IPS DF 4.7 (cell line): ENCODE results near the gene CRIM1.
A peak's percentile ranks its signal among the peaks of the same experiment; 100 is the strongest.

Source experiments
- DNase-seq: peaks from one replicate; pipeline ENCODE4 v3.0.0-alpha.2; 2013; ENCODE audit warnings: low spot score; ENCODE audit errors: extremely low read depth

Gene CRIM1

DNA sequence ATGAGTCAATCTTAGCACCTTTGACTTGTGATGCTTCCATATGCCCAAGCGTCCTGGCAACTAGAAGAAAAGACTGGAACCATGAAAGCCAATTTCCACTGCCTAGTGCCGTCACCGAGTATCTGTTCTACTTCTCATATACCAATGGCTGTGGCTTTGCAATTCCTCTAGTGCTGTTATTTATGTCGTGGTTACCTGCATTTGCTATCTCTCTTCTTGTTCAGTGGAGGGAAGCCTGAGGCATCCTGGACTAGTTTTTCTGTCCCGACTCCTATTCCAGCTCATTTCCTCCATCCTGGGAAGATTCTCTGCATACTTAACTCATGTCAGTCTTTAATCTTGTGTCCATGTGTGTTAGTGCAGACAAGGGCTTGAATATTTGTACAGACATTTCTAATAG lies 124.5 kb downstream of the CRIM1 start:
- DNase-seq = no peak

GRCh38 chr2:36480636-36481035 lies 125.1 kb downstream of the CRIM1 start:
- no peak for DNase-seq

- no peak for DNase-seq
Observed at GRCh38 chr2:36481709-36482108, 126.1 kb downstream of the CRIM1 start.

DNA sequence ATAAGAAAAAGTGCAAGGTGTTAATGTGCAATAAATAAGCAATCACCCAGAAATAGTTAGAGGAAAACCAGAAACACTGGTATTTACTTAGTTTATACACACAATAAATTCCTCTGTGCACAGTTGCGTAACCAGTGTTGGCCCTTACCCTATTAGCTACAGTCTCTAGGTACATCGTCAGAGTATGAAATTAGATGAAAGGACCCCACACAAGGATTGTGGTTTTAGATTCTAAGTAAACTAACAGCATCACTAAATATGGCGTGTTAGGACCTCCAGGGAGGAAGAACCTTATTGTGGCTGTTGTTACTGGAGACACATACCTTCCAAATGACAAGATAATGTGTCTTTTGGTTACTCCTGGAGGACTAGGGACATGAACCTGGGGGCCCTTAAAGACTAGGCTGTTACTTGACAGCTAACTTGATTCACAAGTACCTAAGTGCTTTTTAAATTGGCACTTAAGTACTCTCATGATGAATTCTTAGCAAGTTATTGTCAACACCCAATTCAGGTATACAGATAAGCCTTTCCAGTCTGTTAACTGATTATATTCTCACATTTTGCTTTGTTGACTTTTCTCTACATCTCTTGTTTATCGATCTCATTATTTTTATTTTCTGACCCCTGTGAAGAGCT lies 127.1 kb downstream of the CRIM1 start:
- no peak for DNase-seq

DNA sequence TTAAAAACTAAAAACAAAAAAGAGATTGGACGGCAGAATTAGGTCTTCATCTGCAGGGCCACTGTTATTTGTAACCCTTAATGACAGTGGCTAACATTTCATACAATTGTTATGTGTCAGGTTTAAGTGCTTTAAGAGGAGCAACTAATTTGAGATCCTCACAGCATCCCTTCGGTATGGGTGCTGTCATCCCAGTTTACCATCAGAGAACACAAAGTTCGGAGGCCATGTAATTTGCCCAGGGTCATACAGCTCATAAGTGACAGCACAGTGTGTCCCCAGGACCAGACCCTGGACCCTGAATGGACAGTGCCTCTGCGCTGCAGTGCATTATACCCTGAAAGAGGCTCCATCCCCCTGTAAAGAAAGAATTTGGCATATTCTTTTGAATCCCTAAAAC lies 127.7 kb downstream of the CRIM1 start:
- DNase-seq = no peak

DNA sequence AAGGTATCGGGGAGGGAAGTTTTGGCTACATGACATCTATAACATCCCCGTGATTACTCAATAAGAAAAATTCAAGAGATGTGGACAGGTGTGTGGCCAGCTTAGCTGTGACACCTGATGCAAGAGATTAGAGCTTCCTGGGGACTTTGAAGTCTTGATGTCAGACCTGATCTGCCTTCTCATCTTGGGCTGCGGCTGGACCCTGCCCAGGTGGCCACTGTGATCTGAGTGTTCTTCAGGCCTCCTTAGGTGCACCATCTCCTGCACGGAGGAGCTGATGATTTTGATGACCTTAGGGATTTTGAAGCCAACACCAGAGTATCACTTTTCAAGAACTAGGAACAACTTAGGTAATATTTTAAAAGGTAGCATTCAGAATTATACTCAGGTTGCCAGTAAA lies 128.9 kb downstream of the CRIM1 start:
- DNase-seq = no peak

GRCh38 chr2:36485521-36485920 lies 129.9 kb downstream of the CRIM1 start:
- no peak for DNase-seq

DNA sequence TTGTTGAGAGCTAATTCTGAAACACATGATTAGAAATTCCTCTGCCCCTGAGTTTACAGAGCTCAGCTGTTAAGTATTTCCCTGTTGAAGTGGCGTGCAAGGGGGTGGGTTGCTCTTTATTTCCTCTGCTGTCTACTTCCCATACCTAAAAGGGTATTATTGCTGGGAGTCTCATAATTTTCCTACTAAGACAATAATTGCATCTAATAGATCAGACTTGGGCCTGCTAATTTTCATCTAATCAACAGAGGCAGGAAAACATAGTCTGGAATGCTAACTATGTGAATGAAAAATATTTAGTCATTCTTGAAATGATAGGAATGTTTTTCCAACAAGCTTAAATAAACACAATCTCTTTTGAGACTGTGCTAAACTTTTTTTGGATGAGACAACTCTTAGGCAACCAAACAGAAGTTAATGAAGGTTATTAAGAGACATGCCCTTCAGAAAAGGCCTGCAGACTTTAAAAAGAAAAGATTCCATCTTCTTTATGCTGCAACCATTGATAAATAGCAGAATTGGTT lies 131.0 kb downstream of the CRIM1 start:
- DNase-seq = no peak

DNA sequence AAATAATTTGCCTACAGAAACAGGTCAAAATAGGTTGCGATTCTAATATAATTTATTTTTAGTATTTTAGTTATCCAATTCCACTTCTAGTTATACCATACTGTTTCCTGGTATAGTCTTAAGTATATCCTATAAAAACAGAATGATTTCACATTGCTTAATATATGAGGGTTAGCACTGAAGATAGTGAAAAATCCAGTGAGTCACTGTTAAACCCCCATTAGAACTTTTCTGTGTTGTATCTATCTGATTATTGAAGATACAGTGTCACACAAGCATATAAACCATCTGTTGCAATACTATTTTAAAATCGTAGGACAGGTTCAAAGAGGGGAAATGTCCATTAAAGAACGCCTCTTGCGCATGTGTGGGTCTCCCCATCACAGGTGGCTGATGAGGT lies 132.4 kb downstream of the CRIM1 start:
- no peak for DNase-seq

DNA sequence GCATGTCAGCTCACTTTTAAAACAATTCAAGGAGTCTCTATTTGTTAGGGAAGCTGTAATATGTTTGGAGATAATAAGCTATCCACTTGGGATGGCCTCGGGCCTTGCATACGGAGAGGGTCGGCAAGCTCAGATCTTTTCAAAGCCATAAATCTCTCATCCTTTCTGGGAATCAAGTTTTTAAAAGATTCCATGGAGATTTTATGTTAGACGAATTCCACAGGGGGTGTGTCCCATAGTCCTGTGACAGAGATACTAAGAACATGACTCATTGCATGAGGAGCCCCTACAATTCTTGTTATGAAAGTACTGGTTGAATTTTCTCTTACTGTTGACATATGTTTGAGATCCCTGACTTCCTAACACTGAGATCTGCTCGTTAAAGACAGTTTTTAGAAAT lies 133.7 kb downstream of the CRIM1 start:
- no peak for DNase-seq

GRCh38 chr2:36490749-36491148 lies 135.2 kb downstream of the CRIM1 start:
- DNase-seq = no peak

GRCh38 chr2:36492216-36492945 lies 136.8 kb downstream of the CRIM1 start:
- no peak for DNase-seq

DNA sequence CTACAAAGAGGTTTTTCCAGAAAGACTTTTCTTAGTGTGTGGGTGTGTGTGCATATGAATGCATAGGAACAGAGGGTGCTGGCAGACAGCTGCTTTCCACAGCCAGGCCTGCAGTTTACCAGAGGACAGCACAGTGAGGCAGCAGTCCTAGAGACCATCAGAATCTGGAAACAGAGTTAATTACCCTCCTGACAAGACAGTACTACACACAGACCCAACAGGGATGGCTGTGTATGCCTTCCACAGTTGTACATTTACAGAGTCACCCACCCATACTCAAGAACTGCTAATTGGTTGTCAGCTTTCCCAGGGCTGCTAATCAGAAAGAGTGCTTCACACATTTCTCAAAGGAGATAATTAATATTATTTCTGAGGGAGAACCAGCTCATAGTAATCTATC lies 137.7 kb downstream of the CRIM1 start:
- no peak for DNase-seq

- DNase-seq = no peak
Observed at GRCh38 chr2:36497570-36498163, 142.1 kb downstream of the CRIM1 start.

- DNase-seq = no peak
Observed at GRCh38 chr2:36499128-36499820, 143.7 kb downstream of the CRIM1 start.

DNA sequence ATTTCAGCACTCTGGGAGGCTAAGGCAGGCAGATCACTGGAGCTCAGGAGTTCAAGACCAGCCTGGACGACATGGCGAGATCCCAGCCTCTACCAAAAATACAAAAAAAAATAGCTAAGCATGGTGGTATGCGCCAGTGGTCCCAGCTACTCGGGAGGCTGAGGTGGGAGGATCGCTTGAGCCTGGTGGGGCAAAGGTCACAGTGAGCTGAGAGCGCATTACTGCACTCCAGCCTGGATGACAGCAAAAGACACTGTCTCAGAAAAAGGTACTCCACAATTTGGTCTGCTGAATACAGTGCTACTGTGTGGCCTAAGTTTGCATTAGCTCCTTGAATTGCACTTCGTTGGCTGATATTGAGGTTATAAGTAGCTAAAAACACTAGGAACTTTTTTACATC lies 144.5 kb downstream of the CRIM1 start:
- no peak for DNase-seq

DNA sequence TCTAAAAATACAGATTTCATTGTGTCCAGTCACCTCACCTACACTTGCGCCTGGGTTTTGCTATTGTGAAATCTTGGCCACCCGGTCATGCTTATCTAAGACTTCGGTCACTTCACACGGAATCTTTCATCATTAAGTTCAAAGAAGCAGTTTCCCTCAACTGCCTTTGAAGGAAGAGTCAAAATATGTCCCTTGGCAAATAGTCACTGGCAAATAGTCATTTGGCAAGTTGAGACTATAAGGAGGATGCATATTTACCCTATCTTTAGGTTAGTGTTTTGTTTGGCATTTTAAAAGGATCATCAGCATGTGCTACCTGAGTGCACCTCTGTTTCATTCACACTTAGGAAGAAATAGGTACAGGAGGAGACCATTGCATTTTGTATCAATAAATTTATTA lies 146.5 kb downstream of the CRIM1 start:
- DNase-seq = no peak

DNA sequence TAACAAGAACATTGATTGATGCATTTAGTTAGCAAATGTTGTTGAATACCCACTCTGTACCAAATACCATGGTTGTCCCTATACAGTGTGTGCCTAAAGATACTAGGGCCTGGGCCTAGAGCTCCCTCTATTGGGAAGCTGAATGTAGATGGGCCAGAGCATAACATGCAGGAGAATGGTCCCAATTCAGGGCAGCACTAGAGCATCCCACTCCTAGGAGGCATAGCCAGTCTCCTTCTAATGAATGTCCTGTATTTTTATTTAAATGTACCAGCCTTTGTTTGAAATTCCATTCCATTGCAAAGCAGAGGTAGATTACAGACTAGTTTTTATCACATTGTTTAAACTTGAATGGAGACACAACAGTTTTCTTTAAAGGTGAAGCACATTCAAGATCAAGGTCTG lies 151.8 kb downstream of the CRIM1 start:
- DNase-seq = peak; percentile 75

GRCh38 chr2:36509075-36509474 lies 153.5 kb downstream of the CRIM1 start:
- DNase-seq = no peak

- DNase-seq = no peak
Observed at GRCh38 chr2:36511858-36512603, 156.5 kb downstream of the CRIM1 start.

DNA sequence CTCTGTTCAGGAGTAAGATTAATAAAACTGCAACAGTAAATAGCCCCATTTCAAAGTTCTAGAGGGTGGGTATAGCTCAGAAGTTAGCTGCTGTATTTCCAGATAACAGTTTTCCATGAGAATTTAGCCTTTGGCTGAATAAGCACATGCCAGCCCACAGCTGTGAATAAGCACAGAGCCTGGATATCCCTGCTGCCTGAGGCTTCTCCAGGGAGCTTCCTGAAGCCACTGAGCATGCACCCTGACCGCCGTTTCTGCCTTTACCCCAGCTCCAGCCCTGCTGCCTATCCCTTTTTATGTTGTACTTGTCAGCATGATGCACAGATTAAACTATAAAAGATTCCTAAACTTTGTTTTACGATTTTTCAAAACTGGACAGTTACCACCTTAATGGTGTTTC lies 157.1 kb downstream of the CRIM1 start:
- no peak for DNase-seq
